ENCODE data around the gene C11orf24. TPM values are rescaled to one million over a fixed set of nuclear protein-coding genes. Genes with fewer than 3 reads are reported as not detected.

The C11orf24 gene
- total RNA-seq, 1 experiment from 2014 or later, result 37.8 TPM

DNA sequence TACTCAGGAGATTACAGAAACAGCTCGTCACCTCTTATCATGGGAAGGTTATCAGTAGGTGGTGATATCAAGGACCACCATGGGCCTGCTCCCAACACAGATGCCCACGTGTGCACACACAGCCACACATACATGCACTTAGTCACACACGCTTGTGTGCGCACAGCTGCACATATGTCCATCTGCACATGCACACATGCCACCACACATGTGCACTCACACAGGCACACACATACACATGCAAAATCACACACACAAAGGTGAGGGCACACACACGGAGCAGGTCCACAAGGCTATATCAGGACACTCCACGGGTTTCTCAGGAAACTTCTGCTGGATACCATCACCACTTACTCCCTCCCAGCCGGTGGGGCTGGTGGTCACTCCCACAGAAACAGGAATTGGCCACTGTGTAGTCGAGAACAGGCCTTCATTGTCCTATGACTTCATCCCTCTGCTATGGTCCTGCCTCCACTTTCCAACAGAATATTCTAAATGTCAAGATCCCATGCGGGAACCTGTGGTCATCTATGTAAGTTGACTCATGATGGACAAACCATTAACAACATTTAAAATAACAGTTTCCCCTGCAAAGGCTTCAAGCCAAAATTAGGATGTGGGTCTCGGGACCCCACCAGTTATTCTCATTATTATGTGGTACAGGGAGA lies 2.2 kb downstream of the C11orf24 start:
- Histone ChIP-seq H3K9me3 (ENCODE audit: control insufficient read depth in 1 of 2, insufficient read depth in 1 of 2, low read depth in 1 of 2, low read length in 2 of 2) (no peaks in the 10 kb centered on the region), H3K9me2 (ENCODE audit: insufficient read depth) (no peaks in the 10 kb centered on the region), H3K9ac (ENCODE audit: low read length) (no peak overlapping the region), H3K4me1 (ENCODE audit: control insufficient read depth in 1 of 2, insufficient read depth in 2 of 2, low read length in 2 of 2) (peaks cover 14 to 36% of the 10 kb centered on the region in 2 experiments), H3K36me3 (ENCODE audit: control insufficient read depth in 1 of 2, insufficient read depth in 2 of 2, low read length in 2 of 2) (peaks cover 16 to 31% of the 10 kb centered on the region in 2 experiments), H3K4me2 (ENCODE audit: low read length) (peak overlapping the region; percentile 90; the same call in 1 of the 2 replicates), H4K20me1 (ENCODE audit: insufficient read depth) (no peaks in the 10 kb centered on the region), H2AFZ (ENCODE audit: low read depth, low read length, poor library complexity, severe bottlenecking) (no peak overlapping the region), H3K4me3 (replicated peaks in 1 of 2; ENCODE audit: low read depth in 1 of 2, low read length in 2 of 2) (no peak overlapping the region), H3K27me3 (ENCODE audit: insufficient read depth, low read length) (no peaks in the 10 kb centered on the region), H3K27ac (ENCODE audit: low read depth, low read length) (no peak overlapping the region), H3K79me2 (ENCODE audit: insufficient read depth, low read length) (peaks cover 52% of the 10 kb centered on the region)
- intact Hi-C loops (cut with micrococcal nuclease), result no loop called here
- BruUV-seq (replicated peaks), result no TSS peak
- no peak for TF ChIP-seq SRF (IDR thresholded peaks at IDR 0.05; ENCODE audit: low read depth)
- TF ChIP-seq SP1 (IDR thresholded peaks at IDR 0.05; ENCODE audit: low read depth), result no peak
- no peak for TF ChIP-seq RAD21 (IDR thresholded peaks at IDR 0.05; ENCODE audit: low read depth)
- no peak for TF ChIP-seq SIN3A (IDR thresholded peaks at IDR 0.05; ENCODE audit: low read depth)
- TF ChIP-seq, protein P1, sequence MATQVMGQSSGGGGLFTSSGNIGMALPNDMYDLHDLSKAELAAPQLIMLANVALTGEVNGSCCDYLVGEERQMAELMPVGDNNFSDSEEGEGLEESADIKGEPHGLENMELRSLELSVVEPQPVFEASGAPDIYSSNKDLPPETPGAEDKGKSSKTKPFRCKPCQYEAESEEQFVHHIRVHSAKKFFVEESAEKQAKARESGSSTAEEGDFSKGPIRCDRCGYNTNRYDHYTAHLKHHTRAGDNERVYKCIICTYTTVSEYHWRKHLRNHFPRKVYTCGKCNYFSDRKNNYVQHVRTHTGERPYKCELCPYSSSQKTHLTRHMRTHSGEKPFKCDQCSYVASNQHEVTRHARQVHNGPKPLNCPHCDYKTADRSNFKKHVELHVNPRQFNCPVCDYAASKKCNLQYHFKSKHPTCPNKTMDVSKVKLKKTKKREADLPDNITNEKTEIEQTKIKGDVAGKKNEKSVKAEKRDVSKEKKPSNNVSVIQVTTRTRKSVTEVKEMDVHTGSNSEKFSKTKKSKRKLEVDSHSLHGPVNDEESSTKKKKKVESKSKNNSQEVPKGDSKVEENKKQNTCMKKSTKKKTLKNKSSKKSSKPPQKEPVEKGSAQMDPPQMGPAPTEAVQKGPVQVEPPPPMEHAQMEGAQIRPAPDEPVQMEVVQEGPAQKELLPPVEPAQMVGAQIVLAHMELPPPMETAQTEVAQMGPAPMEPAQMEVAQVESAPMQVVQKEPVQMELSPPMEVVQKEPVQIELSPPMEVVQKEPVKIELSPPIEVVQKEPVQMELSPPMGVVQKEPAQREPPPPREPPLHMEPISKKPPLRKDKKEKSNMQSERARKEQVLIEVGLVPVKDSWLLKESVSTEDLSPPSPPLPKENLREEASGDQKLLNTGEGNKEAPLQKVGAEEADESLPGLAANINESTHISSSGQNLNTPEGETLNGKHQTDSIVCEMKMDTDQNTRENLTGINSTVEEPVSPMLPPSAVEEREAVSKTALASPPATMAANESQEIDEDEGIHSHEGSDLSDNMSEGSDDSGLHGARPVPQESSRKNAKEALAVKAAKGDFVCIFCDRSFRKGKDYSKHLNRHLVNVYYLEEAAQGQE (IDR thresholded peaks at IDR 0.05; ENCODE audit: low read depth), result no peak
- TF ChIP-seq, protein P2, sequence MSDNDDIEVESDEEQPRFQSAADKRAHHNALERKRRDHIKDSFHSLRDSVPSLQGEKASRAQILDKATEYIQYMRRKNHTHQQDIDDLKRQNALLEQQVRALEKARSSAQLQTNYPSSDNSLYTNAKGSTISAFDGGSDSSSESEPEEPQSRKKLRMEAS (IDR thresholded peaks at IDR 0.05), result no peak
- TF ChIP-seq TCF7L2 (IDR thresholded peaks at IDR 0.05; ENCODE audit: borderline replicate concordance, extremely low read depth, insufficient read depth, insufficient read length), result no peak
- TF ChIP-seq CBX3 (IDR thresholded peaks at IDR 0.05; ENCODE audit: low read depth), result no peak
- TF ChIP-seq JUND (IDR thresholded peaks at IDR 0.05), result no peak
- CTCF ChIA-PET, result interaction anchor here (5.7 kb wide), 1 partner anchor 28 kb away, joined by 30 read pairs; no protein-coding TSS in a partner anchor
- RAD21 ChIA-PET (ENCODE audit: low non-redundant PET in 1 of 2, low total read pairs in 2 of 2, uncharacterized antibody in 2 of 2, unreplicated experiment in 2 of 2), result no interaction called here
- DNase-seq (ENCODE audit: low read depth, low spot score) (no peak), ATAC-seq (no peak)
- POLR2A ChIA-PET, result no interaction called here
